ENCODE results near the gene TEKT5.

TEKT5 gene

GRCh38 chr16:10614685-10615084, 80.0 kb downstream of the TEKT5 start:
- H3K4me1 ChIP-seq (ENCODE audit: low read length): peaks cover 25% of the 10 kb centered on the region
- H3K9ac ChIP-seq (ENCODE audit: low read length): no peak overlapping the region
- H3K36me3 ChIP-seq (replicated peaks; ENCODE audit: low read depth, low read length): no peaks in the 10 kb centered on the region
- TF ChIP-seq EZH2phosphoT487 (IDR thresholded peaks at IDR 0.05; ENCODE audit: low read depth) (no peak), CTCF (IDR thresholded peaks at IDR 0.05; ENCODE audit: low read depth, low read length) (no peak)
- H4K20me1 ChIP-seq (ENCODE audit: insufficient read depth, low read length): no peaks in the 10 kb centered on the region
- H2AFZ ChIP-seq (ENCODE audit: low read depth, low read length): no peak overlapping the region
- no peak overlapping the region for H3K4me3 ChIP-seq (ENCODE audit: low read length)
- no peaks in the 10 kb centered on the region for H3K79me2 ChIP-seq (ENCODE audit: low read length)
- no peak overlapping the region for H3K27ac ChIP-seq (ENCODE audit: low read length)
- H3K9me3 ChIP-seq (ENCODE audit: insufficient read depth, low read length): no peaks in the 10 kb centered on the region
- peaks cover 7% of the 10 kb centered on the region; the same call in 1 of the 2 replicates for H3K27me3 ChIP-seq (ENCODE audit: low read depth, low read length)
- H3K4me2 ChIP-seq (ENCODE audit: low read length): no peak overlapping the region

- H3K9ac ChIP-seq (ENCODE audit: low read length): no peak overlapping the region
- peaks cover 25% of the 10 kb centered on the region for H3K4me1 ChIP-seq (ENCODE audit: low read length)
- no peak overlapping the region for H3K4me3 ChIP-seq (ENCODE audit: low read length)
These were observed 80.8 kb downstream of the TEKT5 start for GRCh38 chr16:10613785-10614485.

GRCh38 chr16:10612649-10613179, 82.0 kb downstream of the TEKT5 start:
- no peak overlapping the region for H3K27ac ChIP-seq (ENCODE audit: low read length)
- TF ChIP-seq EZH2phosphoT487 (IDR thresholded peaks at IDR 0.05; ENCODE audit: low read depth): no peak
- no peak overlapping the region for H2AFZ ChIP-seq (ENCODE audit: low read depth, low read length)
- H3K9me3 ChIP-seq (ENCODE audit: insufficient read depth, low read length): no peaks in the 10 kb centered on the region
- no peak overlapping the region for H3K4me3 ChIP-seq (ENCODE audit: low read length)
- H3K27me3 ChIP-seq (ENCODE audit: low read depth, low read length): peaks cover 2% of the 10 kb centered on the region; the same call in 1 of the 2 replicates
- H3K4me2 ChIP-seq (ENCODE audit: low read length): no peak overlapping the region
- peaks cover 25% of the 10 kb centered on the region for H3K4me1 ChIP-seq (ENCODE audit: low read length)
- H3K9ac ChIP-seq (ENCODE audit: low read length): no peak overlapping the region
- no peaks in the 10 kb centered on the region for H3K79me2 ChIP-seq (ENCODE audit: low read length)
- H4K20me1 ChIP-seq (ENCODE audit: insufficient read depth, low read length): no peaks in the 10 kb centered on the region
- H3K36me3 ChIP-seq (replicated peaks; ENCODE audit: low read depth, low read length): no peaks in the 10 kb centered on the region

More at GRCh38 chr16:10613785-10614485, 80.8 kb downstream of the TEKT5 start:
- no peaks in the 10 kb centered on the region for H3K36me3 ChIP-seq (replicated peaks; ENCODE audit: low read depth, low read length)
- H3K9me3 ChIP-seq (ENCODE audit: insufficient read depth, low read length): no peaks in the 10 kb centered on the region
- peaks cover 7% of the 10 kb centered on the region; the same call in 1 of the 2 replicates for H3K27me3 ChIP-seq (ENCODE audit: low read depth, low read length)
- H3K79me2 ChIP-seq (ENCODE audit: low read length): no peaks in the 10 kb centered on the region
- peak overlapping the region; percentile 16 for H3K4me2 ChIP-seq (ENCODE audit: low read length)
- H2AFZ ChIP-seq (ENCODE audit: low read depth, low read length): no peak overlapping the region
- TF ChIP-seq EZH2phosphoT487 (IDR thresholded peaks at IDR 0.05; ENCODE audit: low read depth) (no peak), CTCF (IDR thresholded peaks at IDR 0.05; ENCODE audit: low read depth, low read length) (no peak)
- H3K27ac ChIP-seq (ENCODE audit: low read length): no peak overlapping the region
- no peaks in the 10 kb centered on the region for H4K20me1 ChIP-seq (ENCODE audit: insufficient read depth, low read length)

GRCh38 chr16:10611825-10612342, 82.8 kb downstream of the TEKT5 start:
- no peak for TF ChIP-seq CTCF (IDR thresholded peaks at IDR 0.05; ENCODE audit: low read depth, low read length)
- TF ChIP-seq EZH2phosphoT487 (IDR thresholded peaks at IDR 0.05; ENCODE audit: low read depth): no peak
- Histone ChIP-seq H3K36me3 (replicated peaks; ENCODE audit: low read depth, low read length) (no peaks in the 10 kb centered on the region), H4K20me1 (ENCODE audit: insufficient read depth, low read length) (no peaks in the 10 kb centered on the region), H3K4me3 (ENCODE audit: low read length) (no peak overlapping the region), H3K27ac (ENCODE audit: low read length) (no peak overlapping the region), H3K9me3 (ENCODE audit: insufficient read depth, low read length) (no peaks in the 10 kb centered on the region), H3K4me2 (ENCODE audit: low read length) (peak overlapping the region; percentile 16; the same call in 1 of the 2 replicates), H2AFZ (ENCODE audit: low read depth, low read length) (no peak overlapping the region), H3K4me1 (ENCODE audit: low read length) (peaks cover 25% of the 10 kb centered on the region), H3K9ac (ENCODE audit: low read length) (no peak overlapping the region), H3K27me3 (ENCODE audit: low read depth, low read length) (0 out of 2 replicates have a peak, but pooled peaks cover 3% of the 10 kb centered on the region), H3K79me2 (ENCODE audit: low read length) (no peaks in the 10 kb centered on the region)
